Nephron progenitor cell (in vitro differentiated cells): ENCODE measurements around the gene S100A16.

Experiments used
- DNase-seq: peaks from one replicate; pipeline ENCODE4 v3.0.0; 2021
- H3K27ac Mint-ChIP-seq: 2 replicates; pipeline ENCODE4 v1.8.0; 2021; ENCODE audit warnings: mild to moderate bottlenecking, moderate library complexity, mixed read lengths
- H3K27me3 Mint-ChIP-seq: 2 replicates; pipeline ENCODE4 v1.8.0; 2021; ENCODE audit warnings: mild to moderate bottlenecking, low read depth, mixed read lengths; ENCODE audit not compliant: poor library complexity
- H3K36me3 Mint-ChIP-seq: 2 replicates; pipeline ENCODE4 v1.8.0; 2021; ENCODE audit warnings: low read depth, mixed read lengths
- H3K4me1 Mint-ChIP-seq: 2 replicates; pipeline ENCODE4 v1.8.0; 2021; ENCODE audit warnings: mixed read lengths
- H3K4me3 Mint-ChIP-seq: 2 replicates; pipeline ENCODE4 v1.8.0; 2021; ENCODE audit warnings: mild to moderate bottlenecking, moderate library complexity, mixed read lengths
- H3K9me3 Mint-ChIP-seq: 2 replicates; pipeline ENCODE4 v1.8.0; 2021; ENCODE audit warnings: mild to moderate bottlenecking, moderate library complexity, mixed read lengths
- TF ChIP-seq, protein P1 (sequence below): fragments of 200-600 bp; sonication (generic); IDR thresholded peaks from 2 replicates; pipeline ENCODE4 v1.5.0; 2021; ENCODE audit warnings: antibody characterized with exemption

The S100A16 gene

DNA sequence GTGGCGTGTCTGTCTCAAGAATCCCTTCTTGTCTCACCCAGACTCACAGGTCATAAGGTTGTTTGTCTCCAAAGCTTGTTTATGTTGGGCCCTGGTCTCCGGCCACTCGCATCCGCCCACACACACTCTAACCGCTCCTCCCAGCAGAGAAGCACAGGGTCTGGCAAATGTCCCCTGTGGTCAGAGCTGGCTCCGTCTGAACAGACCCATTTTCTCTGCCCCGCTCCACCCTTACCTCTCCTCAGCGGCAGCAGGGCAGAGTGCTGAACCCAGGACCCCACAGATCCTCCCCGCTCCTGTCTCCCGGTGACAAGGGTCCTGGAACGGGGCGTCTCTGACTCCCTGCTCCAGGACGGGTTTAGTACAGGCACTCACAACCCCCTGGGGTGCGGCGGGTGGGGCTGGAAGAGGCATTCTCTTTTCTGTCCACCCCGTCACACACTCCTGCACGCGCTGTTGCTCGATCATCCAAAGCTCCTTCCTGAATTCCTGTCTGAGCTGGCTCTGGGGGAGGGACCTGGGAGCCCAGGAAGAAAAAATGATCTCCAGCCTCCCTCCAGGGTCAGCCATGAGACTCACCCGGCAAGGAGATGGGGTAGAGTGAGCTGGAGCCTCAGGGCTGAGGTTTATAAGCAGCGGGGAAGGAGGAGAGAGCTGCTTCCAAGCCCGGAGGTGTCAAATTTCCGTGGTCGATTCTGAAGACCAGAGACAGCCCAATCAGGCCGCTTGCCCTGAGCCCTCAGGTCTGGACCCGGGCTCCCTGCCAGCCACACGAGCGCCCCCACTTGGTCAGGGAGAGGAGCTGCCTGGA, 14.2 kb upstream of the S100A16 start, which contains the start of gene S100A13:
S100A13 (minus strand) TSS at position 602 of the 811 bp plus-strand sequence. CDS start 1,033 bp downstream, outside the sequence.
- peak; percentile 89 for DNase-seq
- TF ChIP-seq, protein P1, sequence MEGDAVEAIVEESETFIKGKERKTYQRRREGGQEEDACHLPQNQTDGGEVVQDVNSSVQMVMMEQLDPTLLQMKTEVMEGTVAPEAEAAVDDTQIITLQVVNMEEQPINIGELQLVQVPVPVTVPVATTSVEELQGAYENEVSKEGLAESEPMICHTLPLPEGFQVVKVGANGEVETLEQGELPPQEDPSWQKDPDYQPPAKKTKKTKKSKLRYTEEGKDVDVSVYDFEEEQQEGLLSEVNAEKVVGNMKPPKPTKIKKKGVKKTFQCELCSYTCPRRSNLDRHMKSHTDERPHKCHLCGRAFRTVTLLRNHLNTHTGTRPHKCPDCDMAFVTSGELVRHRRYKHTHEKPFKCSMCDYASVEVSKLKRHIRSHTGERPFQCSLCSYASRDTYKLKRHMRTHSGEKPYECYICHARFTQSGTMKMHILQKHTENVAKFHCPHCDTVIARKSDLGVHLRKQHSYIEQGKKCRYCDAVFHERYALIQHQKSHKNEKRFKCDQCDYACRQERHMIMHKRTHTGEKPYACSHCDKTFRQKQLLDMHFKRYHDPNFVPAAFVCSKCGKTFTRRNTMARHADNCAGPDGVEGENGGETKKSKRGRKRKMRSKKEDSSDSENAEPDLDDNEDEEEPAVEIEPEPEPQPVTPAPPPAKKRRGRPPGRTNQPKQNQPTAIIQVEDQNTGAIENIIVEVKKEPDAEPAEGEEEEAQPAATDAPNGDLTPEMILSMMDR, result peak; percentile 78
- Mint-ChIP-seq H3K9me3 (no peaks in the 10 kb centered on the region), H3K27me3 (no peaks in the 10 kb centered on the region), H3K27ac (peak within 1 kb of the TSS; percentile 99), H3K36me3 (peaks cover 47% of the 10 kb centered on the region), H3K4me1 (peaks cover 94% of the 10 kb centered on the region), H3K4me3 (peak within 1 kb of the TSS; percentile 93)

DNA sequence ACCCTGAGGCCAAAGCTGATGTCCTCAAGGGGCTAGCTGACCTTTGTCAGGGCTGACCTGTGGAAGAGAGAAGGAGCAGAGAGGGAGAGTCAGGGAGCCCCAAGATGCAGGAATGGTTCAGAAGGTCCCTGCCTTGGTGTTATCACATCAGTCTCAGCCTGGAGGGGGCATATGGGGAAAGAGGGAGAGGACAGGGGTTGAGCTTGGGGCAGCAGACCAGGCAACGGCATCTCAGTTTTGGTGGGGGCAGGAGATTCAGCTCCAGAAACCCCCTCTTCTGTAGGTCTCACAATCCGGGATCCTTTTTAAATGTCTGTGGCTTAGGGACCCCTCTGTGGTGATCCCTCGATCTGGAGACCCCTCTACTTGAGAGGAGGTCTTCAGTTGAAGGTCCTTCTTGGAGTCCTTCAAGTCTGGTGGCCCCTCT, 13.6 kb upstream of the S100A16 start:
- Mint-ChIP-seq H3K9me3 (no peaks in the 10 kb centered on the region), H3K36me3 (peaks cover 47% of the 10 kb centered on the region), H3K4me3 (peak overlapping the region; percentile 93), H3K4me1 (peaks cover 88% of the 10 kb centered on the region), H3K27me3 (no peaks in the 10 kb centered on the region), H3K27ac (peak overlapping the region; percentile 99)
- DNase-seq, result no peak
- TF ChIP-seq, protein P1, result no peak

DNA sequence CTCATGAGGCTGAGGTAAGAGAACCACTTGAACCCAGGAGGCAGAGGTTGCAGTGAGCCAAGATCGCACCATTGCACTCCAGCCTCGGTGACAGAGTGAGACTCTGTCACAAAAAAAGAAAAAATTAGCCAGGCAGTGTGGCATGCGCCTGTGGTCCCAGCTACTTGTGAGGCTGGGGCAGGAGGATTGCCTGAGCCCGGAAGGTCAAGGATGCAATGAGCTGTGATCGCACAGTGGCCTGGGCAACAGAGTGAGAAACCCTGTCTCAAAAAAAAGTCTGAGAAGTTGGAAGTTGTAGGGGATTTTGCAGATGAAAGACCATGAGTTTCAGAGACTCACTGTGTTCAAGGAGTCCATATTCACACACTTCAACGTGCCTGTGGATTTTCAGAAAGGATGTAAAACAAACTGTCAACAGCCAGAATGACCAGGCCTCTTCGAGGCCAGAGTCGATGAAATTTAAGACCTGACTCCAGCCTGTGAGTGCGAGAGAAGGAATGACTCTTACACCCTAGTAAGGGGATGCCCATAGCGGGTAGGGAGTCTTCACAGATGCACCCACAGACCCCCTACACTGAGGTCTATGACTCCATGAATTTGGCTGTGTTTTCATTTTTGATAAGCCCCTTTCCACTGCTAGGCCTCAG, 12.2 kb upstream of the S100A16 start:
- TF ChIP-seq, protein P1, result no peak
- H3K9me3 Mint-ChIP-seq, result no peaks in the 10 kb centered on the region
- DNase-seq, result no peak
- H3K27me3 Mint-ChIP-seq, result no peaks in the 10 kb centered on the region
- H3K36me3 Mint-ChIP-seq, result peaks cover 55% of the 10 kb centered on the region
- peaks cover 76% of the 10 kb centered on the region for H3K4me1 Mint-ChIP-seq
- H3K4me3 Mint-ChIP-seq, result peak overlapping the region; percentile 93
- H3K27ac Mint-ChIP-seq, result peak overlapping the region; percentile 84

DNA sequence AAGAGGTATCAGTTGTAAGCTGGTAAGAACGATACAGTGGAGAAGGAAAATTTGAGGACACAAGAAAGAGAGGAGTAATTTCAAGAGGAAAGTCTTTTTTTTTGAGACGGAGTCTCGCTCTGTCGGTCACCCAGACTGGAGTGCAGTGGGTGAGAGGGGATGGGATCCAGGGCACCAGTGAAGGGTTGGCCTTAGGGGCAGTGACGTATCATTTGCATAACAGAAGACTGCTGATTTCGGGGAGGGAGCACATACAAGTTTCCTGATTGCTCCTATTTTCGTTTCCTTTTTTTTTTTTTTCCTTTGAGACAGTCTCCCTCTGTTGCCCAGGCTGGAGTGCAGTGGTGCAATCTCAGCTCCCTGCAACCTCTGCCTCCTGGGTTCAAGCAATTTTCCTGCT, 10.2 kb upstream of the S100A16 start:
- Mint-ChIP-seq H3K4me3 (peak overlapping the region; percentile 93), H3K27me3 (no peaks in the 10 kb centered on the region), H3K9me3 (peaks cover 4% of the 10 kb centered on the region), H3K27ac (no peak overlapping the region), H3K36me3 (peaks cover 73% of the 10 kb centered on the region), H3K4me1 (peaks cover 56% of the 10 kb centered on the region)
- TF ChIP-seq, protein P1, result no peak
- DNase-seq, result no peak

DNA sequence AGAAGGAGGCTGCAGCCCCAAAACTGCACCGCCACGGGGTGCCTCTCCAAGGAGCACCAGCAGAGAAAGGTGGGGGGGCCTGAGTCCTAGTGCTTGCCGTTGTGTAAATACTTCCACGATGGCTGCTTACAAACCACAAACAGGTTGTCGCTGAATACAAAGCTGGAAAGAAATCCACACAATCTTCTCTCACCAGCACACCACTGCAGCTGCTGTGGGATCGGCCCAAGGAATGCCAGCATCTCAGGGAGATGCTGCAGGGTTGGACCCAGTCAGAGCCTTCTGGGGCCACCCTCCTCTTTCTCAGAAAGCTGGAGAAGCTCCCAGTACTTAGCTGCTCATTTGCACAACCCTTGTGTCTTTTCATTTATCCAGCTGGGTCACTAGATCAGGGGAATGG, 6.2 kb upstream of the S100A16 start:
- Mint-ChIP-seq H3K27ac (no peak overlapping the region), H3K4me3 (no peak overlapping the region), H3K4me1 (peaks cover 29% of the 10 kb centered on the region), H3K27me3 (peaks cover 7% of the 10 kb centered on the region), H3K9me3 (peaks cover 4% of the 10 kb centered on the region), H3K36me3 (peaks cover 54% of the 10 kb centered on the region)
- TF ChIP-seq, protein P1, result no peak
- DNase-seq, result no peak
